ENCODE results near the gene TTLL13. TPM values are rescaled to one million over a fixed set of nuclear protein-coding genes. Genes with fewer than 3 reads are reported as not detected.
A peak's percentile ranks its signal among the peaks of the same experiment; 100 is the strongest.

TTLL13 gene
- total RNA-seq, 1 donor from 2014 or later, result not detected

DNA sequence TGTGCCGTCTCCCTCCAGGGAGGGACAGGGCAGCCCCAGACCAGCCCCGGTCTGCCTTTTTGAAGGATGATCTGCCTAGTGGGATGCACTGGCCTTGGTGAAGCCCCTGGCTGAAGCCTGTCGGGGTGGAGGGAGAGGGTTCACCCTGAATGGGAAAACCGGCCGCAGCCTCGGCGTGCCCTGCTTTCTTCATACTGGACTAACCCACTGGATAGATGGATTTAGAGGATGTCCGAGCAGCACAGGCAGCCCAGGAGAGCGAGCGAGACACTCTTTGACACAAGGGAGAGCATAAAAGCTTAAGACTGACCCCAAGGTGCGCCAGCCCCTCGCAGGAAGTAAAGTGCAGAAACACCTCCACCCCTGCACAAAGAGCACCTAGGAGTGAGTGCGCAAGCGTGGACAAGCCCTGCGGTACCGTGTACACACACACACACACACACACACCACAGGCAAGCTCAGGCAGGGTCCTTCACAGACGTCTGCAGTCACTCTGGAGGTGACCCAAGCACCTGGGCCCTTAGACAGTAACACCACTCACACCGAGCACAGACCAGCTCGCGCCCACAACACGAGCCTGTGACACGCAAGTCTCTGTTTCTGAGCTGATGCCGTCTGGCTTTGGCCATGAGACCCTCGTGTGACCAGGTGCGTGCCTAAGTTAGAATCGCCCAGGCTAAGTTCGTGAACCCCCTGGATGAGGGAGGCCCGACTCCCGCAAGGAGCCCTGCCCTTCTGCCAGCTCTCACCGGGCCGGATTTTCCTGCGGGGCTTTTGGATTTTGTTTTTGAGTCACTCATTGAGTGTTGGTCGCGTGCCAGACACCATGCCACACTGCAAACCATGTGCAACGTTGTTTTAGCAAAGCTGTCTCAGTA, 36.9 kb upstream of the TTLL13 start:
- H3K27ac ChIP-seq, result no peak overlapping the region

DNA sequence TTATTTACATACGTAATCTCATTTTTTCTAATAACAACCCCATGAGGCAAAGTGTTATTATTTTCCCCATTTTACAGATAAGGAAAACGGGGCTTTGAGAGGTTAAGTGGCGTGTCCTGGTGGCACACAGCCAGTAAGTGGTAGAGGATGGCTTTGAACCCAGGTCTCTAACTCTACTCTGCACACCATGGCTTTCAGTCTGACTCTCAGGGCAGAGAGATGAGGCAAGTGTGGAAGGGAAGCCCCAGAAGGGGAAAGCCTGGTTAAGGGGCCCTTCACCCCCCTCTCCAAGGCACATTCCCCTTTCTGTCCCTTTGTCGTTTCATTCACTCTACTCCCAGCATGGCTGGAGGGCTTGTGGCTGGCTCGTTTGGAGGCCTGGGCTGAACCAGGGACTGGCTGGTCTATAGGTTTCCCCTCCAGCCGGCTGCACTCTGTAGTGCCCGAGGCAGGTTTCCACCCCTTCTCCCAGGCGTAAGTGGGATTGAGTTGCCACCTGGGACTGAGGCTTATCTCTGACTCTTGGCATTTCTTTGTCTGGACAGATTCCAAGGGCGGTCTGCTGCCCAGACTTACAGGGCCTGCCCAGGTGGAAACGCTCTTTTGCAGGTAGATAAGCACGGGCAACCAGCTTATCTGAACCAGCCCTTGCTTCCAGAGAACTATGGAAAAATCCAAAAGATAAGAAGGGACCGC, 36.1 kb upstream of the TTLL13 start:
- Histone ChIP-seq H3K27me3 (no peaks in the 10 kb centered on the region), H3K4me3 (no peak overlapping the region), H3K4me1 (no peaks in the 10 kb centered on the region), H3F3A (ENCODE audit: low read depth) (no peaks in the 10 kb centered on the region), H3K27ac (no peak overlapping the region), H3K9me3 (ENCODE audit: low read depth) (no peaks in the 10 kb centered on the region), H2AFZ (replicated peaks) (no peak overlapping the region), H4K20me1 (ENCODE audit: low read depth) (peaks cover 16% of the 10 kb centered on the region), H3K9ac (no peak overlapping the region), H3K4me2 (no peak overlapping the region), H3K36me3 (no peaks in the 10 kb centered on the region), H3K79me2 (ENCODE audit: low read depth) (no peaks in the 10 kb centered on the region)
- H3K4me3 Mint-ChIP-seq, result no peak overlapping the region
- peaks cover 8% of the 10 kb centered on the region for H3K27me3 Mint-ChIP-seq (ENCODE audit: insufficient read depth, low read depth)
- H3K36me3 Mint-ChIP-seq, result peaks cover 1% of the 10 kb centered on the region
- TF ChIP-seq, protein P1, sequence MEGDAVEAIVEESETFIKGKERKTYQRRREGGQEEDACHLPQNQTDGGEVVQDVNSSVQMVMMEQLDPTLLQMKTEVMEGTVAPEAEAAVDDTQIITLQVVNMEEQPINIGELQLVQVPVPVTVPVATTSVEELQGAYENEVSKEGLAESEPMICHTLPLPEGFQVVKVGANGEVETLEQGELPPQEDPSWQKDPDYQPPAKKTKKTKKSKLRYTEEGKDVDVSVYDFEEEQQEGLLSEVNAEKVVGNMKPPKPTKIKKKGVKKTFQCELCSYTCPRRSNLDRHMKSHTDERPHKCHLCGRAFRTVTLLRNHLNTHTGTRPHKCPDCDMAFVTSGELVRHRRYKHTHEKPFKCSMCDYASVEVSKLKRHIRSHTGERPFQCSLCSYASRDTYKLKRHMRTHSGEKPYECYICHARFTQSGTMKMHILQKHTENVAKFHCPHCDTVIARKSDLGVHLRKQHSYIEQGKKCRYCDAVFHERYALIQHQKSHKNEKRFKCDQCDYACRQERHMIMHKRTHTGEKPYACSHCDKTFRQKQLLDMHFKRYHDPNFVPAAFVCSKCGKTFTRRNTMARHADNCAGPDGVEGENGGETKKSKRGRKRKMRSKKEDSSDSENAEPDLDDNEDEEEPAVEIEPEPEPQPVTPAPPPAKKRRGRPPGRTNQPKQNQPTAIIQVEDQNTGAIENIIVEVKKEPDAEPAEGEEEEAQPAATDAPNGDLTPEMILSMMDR (IDR thresholded peaks at IDR 0.05), result no peak
- no peak for TF ChIP-seq EZH2 (IDR thresholded peaks at IDR 0.05)
- TF ChIP-seq EZH2phosphoT487 (IDR thresholded peaks at IDR 0.05), result no peak
- H3K4me1 Mint-ChIP-seq, result peaks cover 5% of the 10 kb centered on the region
- H3K9me3 Mint-ChIP-seq, result no peaks in the 10 kb centered on the region
- H3K27ac Mint-ChIP-seq, result peak overlapping the region; percentile 74
- no peak for DNase-seq (ENCODE audit: low spot score)

More for the DNA sequence above, 36.9 kb upstream of the TTLL13 start:
- Histone ChIP-seq H3K4me2 (no peak overlapping the region), H3K27me3 (no peaks in the 10 kb centered on the region), H3F3A (ENCODE audit: low read depth) (no peaks in the 10 kb centered on the region), H3K4me3 (no peak overlapping the region), H3K9ac (no peak overlapping the region), H3K4me1 (no peaks in the 10 kb centered on the region), H3K9me3 (ENCODE audit: low read depth) (no peaks in the 10 kb centered on the region), H3K79me2 (ENCODE audit: low read depth) (no peaks in the 10 kb centered on the region), H4K20me1 (ENCODE audit: low read depth) (peaks cover 16% of the 10 kb centered on the region), H3K36me3 (no peaks in the 10 kb centered on the region), H2AFZ (replicated peaks) (no peak overlapping the region)
- no peak for DNase-seq (ENCODE audit: low spot score)
- H3K27me3 Mint-ChIP-seq (ENCODE audit: insufficient read depth, low read depth), result peaks cover 8% of the 10 kb centered on the region
- H3K9me3 Mint-ChIP-seq, result no peaks in the 10 kb centered on the region
- no peak overlapping the region for H3K4me3 Mint-ChIP-seq
- TF ChIP-seq EZH2phosphoT487 (IDR thresholded peaks at IDR 0.05) (no peak), EZH2 (IDR thresholded peaks at IDR 0.05) (no peak)
- TF ChIP-seq, protein P1 (IDR thresholded peaks at IDR 0.05), result no peak
- H3K4me1 Mint-ChIP-seq, result peaks cover 5% of the 10 kb centered on the region
- H3K36me3 Mint-ChIP-seq, result peaks cover 4% of the 10 kb centered on the region
- no peak overlapping the region for H3K27ac Mint-ChIP-seq

DNA sequence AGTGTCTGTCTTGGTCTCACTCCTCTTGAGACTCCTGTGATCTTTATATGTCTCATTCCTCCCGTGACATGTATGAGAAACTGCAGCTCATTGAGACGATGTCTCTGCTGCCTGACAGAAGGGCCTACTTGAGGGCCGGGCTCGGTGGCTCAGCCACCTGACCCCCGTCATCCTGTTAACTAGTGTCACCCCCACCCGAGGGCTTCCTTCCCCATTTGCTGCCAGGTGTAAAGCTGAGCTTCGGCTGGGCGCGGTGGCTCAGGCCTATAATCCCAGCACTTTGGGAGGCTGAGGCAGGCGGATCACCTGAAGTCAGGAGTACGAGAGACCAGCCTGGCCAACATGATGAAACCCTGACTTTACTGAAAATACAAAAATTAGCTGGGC, 35.5 kb upstream of the TTLL13 start:
- H3K9ac ChIP-seq, result no peak overlapping the region
- TF ChIP-seq, protein P1 (IDR thresholded peaks at IDR 0.05), result no peak
- TF ChIP-seq EZH2 (IDR thresholded peaks at IDR 0.05) (no peak), EZH2phosphoT487 (IDR thresholded peaks at IDR 0.05) (no peak)
- peaks cover 8% of the 10 kb centered on the region for H3K27me3 Mint-ChIP-seq (ENCODE audit: insufficient read depth, low read depth)
- DNase-seq (ENCODE audit: low spot score), result no peak
- H4K20me1 ChIP-seq (ENCODE audit: low read depth), result peaks cover 16% of the 10 kb centered on the region
- no peaks in the 10 kb centered on the region for H3F3A ChIP-seq (ENCODE audit: low read depth)
- H3K79me2 ChIP-seq (ENCODE audit: low read depth), result no peaks in the 10 kb centered on the region
- no peak overlapping the region for H3K27ac ChIP-seq
- H3K4me3 Mint-ChIP-seq, result no peak overlapping the region
- peaks cover 6% of the 10 kb centered on the region for H3K4me1 Mint-ChIP-seq
- H3K36me3 Mint-ChIP-seq, result peaks cover 1% of the 10 kb centered on the region
- H3K4me3 ChIP-seq, result no peak overlapping the region
- no peaks in the 10 kb centered on the region for H3K4me1 ChIP-seq
- peak overlapping the region; percentile 74 for H3K27ac Mint-ChIP-seq
- no peak overlapping the region for H2AFZ ChIP-seq (replicated peaks)
- H3K36me3 ChIP-seq, result no peaks in the 10 kb centered on the region
- no peaks in the 10 kb centered on the region for H3K9me3 ChIP-seq (ENCODE audit: low read depth)
- H3K9me3 Mint-ChIP-seq, result no peaks in the 10 kb centered on the region
- H3K27me3 ChIP-seq, result no peaks in the 10 kb centered on the region
- H3K4me2 ChIP-seq, result no peak overlapping the region
